SK-N-SH (cell line): Measurements from ENCODE around the gene SLC6A3. TPM values are rescaled to one million over a fixed set of nuclear protein-coding genes. Genes with fewer than 3 reads are reported as not detected.

ENCODE experiments used
- CTCF ChIA-PET: fragments of 300-600, 350-600 bp; formaldehyde crosslinking; extraction: SDS; loops from one replicate; lab custom pipeline; 2021; lab: Yijun Ruan, JAX
- POLR2A ChIA-PET: fragments of 350-600 bp; sonication (Branson Sonifier 250); formaldehyde crosslinking; extraction: SDS; loops from one replicate; lab custom pipeline; 2020; ENCODE audit warnings: antibody characterized with exemption, inconsistent platforms; lab: Yijun Ruan, JAX
- DNase-seq: peaks from one replicate; pipeline ENCODE4 v3.0.0; 2012
- H2AFZ ChIP-seq: fragments of 200-600 bp; sonication (generic); 2 replicates; pipeline ENCODE4 v1.8.1; 2016; ENCODE audit warnings: antibody characterized with exemption, mild to moderate bottlenecking, low read depth
- H3F3A ChIP-seq: fragments of 200-600 bp; sonication (generic); replicated peaks from 2 replicates; pipeline ENCODE3; 2016; ENCODE audit warnings: antibody characterized with exemption, mild to moderate bottlenecking; ENCODE audit not compliant: insufficient read depth
- H3K27ac ChIP-seq, 2 experiments: fragments of 200-500 bp in 1 of 2; fragments of 200-600 bp in 1 of 2; sonication (Bioruptor generic) in 1 of 2; sonication (generic), shearing (Covaris generic) in 1 of 2; 2 replicates each; pipeline versions ENCODE4 v1.5.1 to v1.6.1; 2014 to 2016; ENCODE audit warnings: low read depth in 2 of 2, inconsistent platforms in 1 of 2, low read length in 1 of 2, mild to moderate bottlenecking in 1 of 2, mixed read lengths in 1 of 2
- H3K27me3 ChIP-seq: fragments of 200-600 bp; sonication (generic), shearing (Covaris generic); 2 replicates; pipeline ENCODE4 v1.6.1; 2016; ENCODE audit warnings: mixed run types; ENCODE audit not compliant: insufficient read depth
- H3K36me3 ChIP-seq, 2 experiments: fragments of 200-500 bp in 1 of 2; fragments of 200-600 bp in 1 of 2; sonication (Bioruptor generic) in 1 of 2; sonication (generic) in 1 of 2; replicated peaks in 1 of 2; 2 replicates each; pipeline versions ENCODE3 to v1.5.1; 2014 to 2016; ENCODE audit warnings: low read length in 1 of 2, mild to moderate bottlenecking in 1 of 2; ENCODE audit not compliant: insufficient read depth in 2 of 2, control insufficient read depth in 1 of 2
- H3K4me1 ChIP-seq, 2 experiments: fragments of 200-500 bp in 1 of 2; fragments of 200-600 bp in 1 of 2; sonication (Bioruptor generic) in 1 of 2; sonication (generic), shearing (Covaris generic) in 1 of 2; 2 replicates each; pipeline versions ENCODE4 v1.5.1 to v1.6.1; 2014 to 2016; ENCODE audit warnings: low read depth in 1 of 2, low read length in 1 of 2, mixed run types in 1 of 2; ENCODE audit not compliant: insufficient read depth in 2 of 2, control insufficient read depth in 1 of 2
- H3K4me2 ChIP-seq: fragments of 200-600 bp; sonication (generic), shearing (Covaris generic); 2 replicates; pipeline ENCODE4 v1.6.1; 2017; ENCODE audit warnings: mixed run types
- H3K4me3 ChIP-seq, 2 experiments: fragments of 200-500 bp in 1 of 2; fragments of 200-600 bp in 1 of 2; sonication (Bioruptor generic) in 1 of 2; sonication (generic), shearing (Covaris generic) in 1 of 2; 2 replicates each; pipeline versions ENCODE4 v1.5.1 to v1.8.1; 2014 to 2016; ENCODE audit warnings: low read depth in 2 of 2, inconsistent platforms in 1 of 2, low read length in 1 of 2, mild to moderate bottlenecking in 1 of 2, mixed read lengths in 1 of 2, moderate library complexity in 1 of 2
- H3K79me2 ChIP-seq: fragments of 200-600 bp; sonication (generic); 2 replicates; pipeline ENCODE4 v1.8.1; 2017; ENCODE audit warnings: mild to moderate bottlenecking; ENCODE audit not compliant: insufficient read depth
- H3K9ac ChIP-seq: fragments of 200-600 bp; sonication (generic); 2 replicates; pipeline ENCODE4 v1.6.1; 2017; ENCODE audit warnings: mixed run types
- H3K9me2 ChIP-seq: fragments of 200-600 bp; sonication (generic); 2 replicates; pipeline ENCODE4 v1.6.1; 2017; ENCODE audit warnings: mixed run types
- H3K9me3 ChIP-seq: fragments of 200-600 bp; sonication (generic); 2 replicates; pipeline ENCODE4 v1.6.1; 2017; ENCODE audit warnings: mixed run types, mild to moderate bottlenecking, moderate library complexity
- H4K20me1 ChIP-seq: fragments of 200-600 bp; sonication (generic); 2 replicates; pipeline ENCODE4 v1.6.1; 2017; ENCODE audit warnings: mild to moderate bottlenecking, mixed run types; ENCODE audit not compliant: insufficient read depth
- CHD2 ChIP-seq: fragments of 150-350 bp; IDR thresholded peaks from 2 replicates; pipeline ENCODE4 v1.6.1; 2018; ENCODE audit warnings: low read length; ENCODE audit not compliant: partially characterized antibody
- EP300 ChIP-seq, 2 experiments: IDR thresholded peaks; 2 replicates each; pipeline versions ENCODE4 v1.4.0 to v1.6.1; 2012; ENCODE audit warnings: borderline replicate concordance in 1 of 2, low read depth in 1 of 2, low read length in 1 of 2
- FOSL2 ChIP-seq: IDR thresholded peaks from 2 replicates; pipeline ENCODE4 v1.4.0; 2012; ENCODE audit warnings: low read depth, mild to moderate bottlenecking, moderate library complexity, borderline replicate concordance
- GABPA ChIP-seq: IDR thresholded peaks from 2 replicates; pipeline ENCODE4 v1.4.0; 2012; ENCODE audit warnings: low read depth, mild to moderate bottlenecking
- MAX ChIP-seq: IDR thresholded peaks from 2 replicates; pipeline ENCODE4 v1.4.0; 2012; ENCODE audit warnings: low read depth
- NRF1 ChIP-seq: IDR thresholded peaks from 2 replicates; pipeline ENCODE4 v1.6.1; 2012; ENCODE audit warnings: low read depth, mild to moderate bottlenecking, low read length
- PBX3 ChIP-seq: IDR thresholded peaks from 2 replicates; pipeline ENCODE4; 2012
- RCOR1 ChIP-seq: fragments of 150-350 bp; IDR thresholded peaks from 2 replicates; pipeline ENCODE4 v1.6.1; 2017; ENCODE audit warnings: antibody characterized with exemption, low read length
- RFX5 ChIP-seq: IDR thresholded peaks from 2 replicates; pipeline ENCODE4 v1.6.1; 2012; ENCODE audit warnings: mild to moderate bottlenecking, improper control_type of control experiment, low read length
- RXRA ChIP-seq: IDR thresholded peaks from 2 replicates; pipeline ENCODE4 v1.4.0; 2012; ENCODE audit warnings: low read depth, mild to moderate bottlenecking, borderline replicate concordance
- TCF12 ChIP-seq: IDR thresholded peaks from 2 replicates; pipeline ENCODE4 v1.4.0; 2012
- USF2 ChIP-seq: fragments of 150-350 bp; IDR thresholded peaks from 2 replicates; pipeline ENCODE4 v1.6.1; 2017; ENCODE audit warnings: antibody characterized with exemption, low read length, low read depth, borderline replicate concordance
- YY1 ChIP-seq: IDR thresholded peaks from 2 replicates; pipeline ENCODE4 v1.4.0; 2012; ENCODE audit warnings: low read depth, mild to moderate bottlenecking
- WGBS: methylation state at CpG from one replicate; pipeline ENCODE4 v1.1.6; 2017; ENCODE audit warnings: low lambda C conversion rate; 5-methylcytosine and 5-hydroxymethylcytosine counted together
- polyA plus RNA-seq, 3 experiments: library from polyadenylated mRNA; depleted of rRNA; stranded (reverse); fragments of >200 nt; gene quantifications; 2 replicates each; pipeline ENCODE4 v1.2.3, GENCODE V29; 2012
- TF ChIP-seq, protein P1 (sequence below): IDR thresholded peaks from 2 replicates; pipeline ENCODE4 v1.4.0; 2012; ENCODE audit warnings: low read depth, borderline replicate concordance
- TF ChIP-seq, protein P2 (sequence below): IDR thresholded peaks from 2 replicates; pipeline ENCODE4 v1.6.1; 2012; ENCODE audit warnings: mild to moderate bottlenecking, low read depth, low read length, moderate library complexity

The SLC6A3 gene
- polyA plus RNA-seq, 1 of the 3 experiments (the other 2 are of a cell fraction), result not detected

- Histone ChIP-seq H3K9me3 (no peaks in the 10 kb centered on the region), H3K9ac (no peak overlapping the region), H3K9me2 (no peaks in the 10 kb centered on the region), H3K36me3 (no peaks in the 10 kb centered on the region), H3F3A (no peaks in the 10 kb centered on the region), H3K4me1 (no peaks in the 10 kb centered on the region), H3K4me3 (no peak overlapping the region), H3K27me3 (peaks cover 87% of the 10 kb centered on the region), H2AFZ (no peak overlapping the region), H3K27ac (no peak overlapping the region), H3K4me2 (no peak overlapping the region), H3K79me2 (no peaks in the 10 kb centered on the region), H4K20me1 (no peaks in the 10 kb centered on the region)
- TF ChIP-seq RCOR1 (no peak), USF2 (no peak)
- TF ChIP-seq, protein P1, sequence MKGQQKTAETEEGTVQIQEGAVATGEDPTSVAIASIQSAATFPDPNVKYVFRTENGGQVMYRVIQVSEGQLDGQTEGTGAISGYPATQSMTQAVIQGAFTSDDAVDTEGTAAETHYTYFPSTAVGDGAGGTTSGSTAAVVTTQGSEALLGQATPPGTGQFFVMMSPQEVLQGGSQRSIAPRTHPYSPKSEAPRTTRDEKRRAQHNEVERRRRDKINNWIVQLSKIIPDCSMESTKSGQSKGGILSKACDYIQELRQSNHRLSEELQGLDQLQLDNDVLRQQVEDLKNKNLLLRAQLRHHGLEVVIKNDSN, result no peak
- ChIA-PET POLR2A (no interaction called here), CTCF (no interaction called here)
- WGBS, result 0% methylated on average over 8 of the region's 92 CpGs
- DNase-seq, result no peak
Measured at GRCh38 chr5:1445689-1446601, 705 bp upstream of the SLC6A3 start.

DNA sequence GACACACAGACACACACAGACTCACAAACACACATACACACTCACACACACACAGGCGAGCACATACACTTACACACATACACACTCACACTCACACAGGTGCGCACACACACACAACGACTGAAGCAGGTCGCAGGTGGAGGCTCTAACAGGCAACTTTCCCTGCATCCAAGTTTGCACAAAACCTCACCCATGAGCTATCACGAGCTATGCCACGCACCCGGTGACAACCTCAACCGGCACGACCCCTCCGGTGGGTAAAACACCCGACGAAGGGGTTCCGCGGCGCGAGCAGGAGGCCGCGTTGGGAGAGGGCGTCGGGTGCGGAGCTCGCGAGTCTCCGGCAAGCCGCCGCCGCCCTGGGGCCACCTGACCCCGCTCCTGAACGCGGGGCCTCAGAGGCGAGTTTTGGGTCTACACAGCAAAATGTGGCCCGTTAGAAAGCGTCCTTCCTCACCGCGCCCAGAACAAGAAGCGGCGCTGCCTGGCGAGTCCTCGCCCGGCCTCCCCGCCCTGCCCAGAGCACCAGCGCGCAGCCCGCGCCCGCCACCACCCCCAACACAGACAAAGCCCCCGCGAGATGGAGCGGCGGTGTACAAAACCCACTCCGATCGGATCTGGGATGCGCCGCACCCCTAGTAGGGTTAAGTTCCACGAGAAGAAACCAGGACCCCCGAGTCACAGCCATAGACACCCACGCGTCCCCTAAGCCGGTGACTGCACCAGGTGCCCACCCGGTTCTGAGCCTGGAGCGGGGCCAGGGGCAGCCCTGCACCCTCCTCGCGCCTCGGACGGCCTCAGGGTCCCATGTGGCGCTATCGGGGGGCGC lies 665 bp downstream of the SLC6A3 start:
- no peaks in the 10 kb centered on the region for H3K4me1 ChIP-seq
- H2AFZ ChIP-seq, result no peak overlapping the region
- H3K79me2 ChIP-seq, result no peaks in the 10 kb centered on the region
- H3K9me2 ChIP-seq, result no peaks in the 10 kb centered on the region
- H3F3A ChIP-seq, result no peaks in the 10 kb centered on the region
- ChIA-PET CTCF (interaction anchor here (0.5 kb wide), 1 partner anchor 376 kb away, joined by 3 read pairs; no protein-coding TSS in a partner anchor), POLR2A (no interaction called here)
- H3K36me3 ChIP-seq, result no peaks in the 10 kb centered on the region
- no peak overlapping the region for H3K9ac ChIP-seq
- 11% methylated on average over 40 of the region's 68 CpGs for WGBS
- no peaks in the 10 kb centered on the region for H3K9me3 ChIP-seq
- H3K27ac ChIP-seq, result no peak overlapping the region
- no peaks in the 10 kb centered on the region for H4K20me1 ChIP-seq
- TF ChIP-seq, protein P2, sequence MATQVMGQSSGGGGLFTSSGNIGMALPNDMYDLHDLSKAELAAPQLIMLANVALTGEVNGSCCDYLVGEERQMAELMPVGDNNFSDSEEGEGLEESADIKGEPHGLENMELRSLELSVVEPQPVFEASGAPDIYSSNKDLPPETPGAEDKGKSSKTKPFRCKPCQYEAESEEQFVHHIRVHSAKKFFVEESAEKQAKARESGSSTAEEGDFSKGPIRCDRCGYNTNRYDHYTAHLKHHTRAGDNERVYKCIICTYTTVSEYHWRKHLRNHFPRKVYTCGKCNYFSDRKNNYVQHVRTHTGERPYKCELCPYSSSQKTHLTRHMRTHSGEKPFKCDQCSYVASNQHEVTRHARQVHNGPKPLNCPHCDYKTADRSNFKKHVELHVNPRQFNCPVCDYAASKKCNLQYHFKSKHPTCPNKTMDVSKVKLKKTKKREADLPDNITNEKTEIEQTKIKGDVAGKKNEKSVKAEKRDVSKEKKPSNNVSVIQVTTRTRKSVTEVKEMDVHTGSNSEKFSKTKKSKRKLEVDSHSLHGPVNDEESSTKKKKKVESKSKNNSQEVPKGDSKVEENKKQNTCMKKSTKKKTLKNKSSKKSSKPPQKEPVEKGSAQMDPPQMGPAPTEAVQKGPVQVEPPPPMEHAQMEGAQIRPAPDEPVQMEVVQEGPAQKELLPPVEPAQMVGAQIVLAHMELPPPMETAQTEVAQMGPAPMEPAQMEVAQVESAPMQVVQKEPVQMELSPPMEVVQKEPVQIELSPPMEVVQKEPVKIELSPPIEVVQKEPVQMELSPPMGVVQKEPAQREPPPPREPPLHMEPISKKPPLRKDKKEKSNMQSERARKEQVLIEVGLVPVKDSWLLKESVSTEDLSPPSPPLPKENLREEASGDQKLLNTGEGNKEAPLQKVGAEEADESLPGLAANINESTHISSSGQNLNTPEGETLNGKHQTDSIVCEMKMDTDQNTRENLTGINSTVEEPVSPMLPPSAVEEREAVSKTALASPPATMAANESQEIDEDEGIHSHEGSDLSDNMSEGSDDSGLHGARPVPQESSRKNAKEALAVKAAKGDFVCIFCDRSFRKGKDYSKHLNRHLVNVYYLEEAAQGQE, result no peak
- TF ChIP-seq YY1 (no peak), GABPA (no peak), RFX5 (no peak), CHD2 (no peak), NRF1 (no peak), MAX (no peak), PBX3 (no peak), TCF12 (no peak), FOSL2 (no peak), EP300 (IDR thresholded peaks at IDR 0.05; ENCODE audit: borderline replicate concordance in 1 of 2, low read depth in 1 of 2, low read length in 1 of 2) (no peak), RCOR1 (no peak), RXRA (no peak)
- TF ChIP-seq, protein P1, result no peak
- TF ChIP-seq, all 33 proteins: peak for 0
- no peak for DNase-seq
- Histone ChIP-seq H3K4me3 (no peak overlapping the region), H3K4me2 (no peak overlapping the region), H3K27me3 (peaks cover 87% of the 10 kb centered on the region)
